NCI-H2081 (cell line): ENCODE data around the gene CSF2RB.

ENCODE experiments used
- DNase-seq, 2 experiments: peaks; one replicate each; lab custom pipeline; 2025; lab: John Stamatoyannopoulos, UW

CSF2RB gene

DNA sequence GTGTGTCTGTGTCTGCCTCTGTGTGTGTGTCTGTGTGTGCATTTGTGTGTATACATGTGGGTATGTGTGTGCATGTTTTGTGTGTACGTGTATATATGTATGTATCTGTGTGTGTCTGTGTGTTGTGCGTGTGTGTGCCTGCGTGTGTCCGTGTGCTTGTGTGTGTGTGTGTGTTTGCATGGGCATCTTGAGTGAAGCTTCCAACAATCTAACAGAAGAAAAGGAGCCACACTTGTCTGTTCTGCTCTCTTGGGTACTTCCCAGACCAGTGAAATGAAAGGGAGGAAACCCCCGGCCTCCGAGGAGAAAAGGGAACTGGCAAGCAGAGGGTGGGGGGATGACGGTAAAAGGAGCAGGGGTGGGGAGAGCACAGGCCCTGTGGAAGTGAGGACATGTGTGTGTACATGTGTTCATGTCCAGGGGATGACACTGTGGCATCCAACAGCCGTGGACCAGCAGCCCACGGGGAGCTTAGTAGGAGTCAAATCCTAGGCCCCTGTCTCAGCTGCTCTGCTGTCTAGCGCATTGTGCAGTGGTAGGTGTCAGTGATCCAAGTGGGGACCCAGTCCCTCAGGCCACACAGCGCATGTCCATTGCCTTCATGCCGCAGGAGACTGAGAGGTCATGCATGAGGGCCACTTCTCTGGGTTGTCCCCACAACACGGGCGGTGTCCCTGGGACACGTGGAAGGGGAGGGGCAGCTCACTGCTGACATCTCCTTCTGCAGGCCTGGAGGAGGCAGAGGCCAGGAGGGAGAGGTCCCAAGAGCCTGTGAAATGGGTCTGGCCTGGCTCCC lies 8.1 kb downstream of the CSF2RB start:
- DNase-seq = no peak

DNA sequence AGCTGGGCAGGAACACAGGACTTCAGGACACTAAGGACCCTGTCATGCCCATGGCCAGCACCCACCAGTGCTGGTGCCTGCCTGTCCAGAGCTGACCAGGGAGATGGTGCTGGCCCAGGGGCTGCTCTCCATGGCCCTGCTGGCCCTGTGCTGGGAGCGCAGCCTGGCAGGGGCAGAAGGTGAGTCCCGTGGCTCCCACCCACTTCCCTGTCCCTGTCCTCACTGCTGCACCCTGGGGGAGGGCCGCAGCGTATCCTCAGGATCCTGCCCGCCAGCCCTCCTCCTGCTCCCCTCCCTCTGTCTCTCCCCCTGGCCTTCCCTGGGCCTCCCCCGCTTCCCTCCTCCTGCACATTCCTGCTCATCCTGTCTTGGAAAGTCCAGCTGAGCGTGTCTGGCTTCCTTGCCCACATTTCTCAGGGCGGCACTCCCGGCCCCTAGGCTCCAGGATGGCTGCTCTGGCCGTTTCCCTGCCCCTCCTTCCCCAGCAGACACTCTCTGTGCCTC lies 8.7 kb downstream of the CSF2RB start:
- DNase-seq = no peak

DNA sequence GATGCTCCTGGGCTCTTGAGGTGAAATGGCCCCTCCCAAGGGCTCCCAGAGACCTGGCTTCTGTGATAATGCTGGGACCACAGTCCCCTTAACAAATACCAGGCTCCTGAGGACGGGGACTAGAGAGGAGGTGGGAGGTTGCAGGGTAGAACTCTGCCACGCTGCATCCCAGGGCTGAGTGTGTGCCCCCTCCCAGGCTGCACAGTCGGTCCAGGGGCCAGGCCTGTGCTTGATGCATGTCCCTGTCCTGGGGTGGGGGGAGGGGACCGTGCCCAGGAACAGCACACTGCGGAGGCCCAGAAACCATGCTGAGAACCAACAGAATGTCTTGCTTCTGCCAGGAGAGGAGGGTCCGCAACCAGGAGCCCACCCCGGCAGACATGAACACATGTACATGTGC lies 9.3 kb downstream of the CSF2RB start:
- no peak for DNase-seq

DNA sequence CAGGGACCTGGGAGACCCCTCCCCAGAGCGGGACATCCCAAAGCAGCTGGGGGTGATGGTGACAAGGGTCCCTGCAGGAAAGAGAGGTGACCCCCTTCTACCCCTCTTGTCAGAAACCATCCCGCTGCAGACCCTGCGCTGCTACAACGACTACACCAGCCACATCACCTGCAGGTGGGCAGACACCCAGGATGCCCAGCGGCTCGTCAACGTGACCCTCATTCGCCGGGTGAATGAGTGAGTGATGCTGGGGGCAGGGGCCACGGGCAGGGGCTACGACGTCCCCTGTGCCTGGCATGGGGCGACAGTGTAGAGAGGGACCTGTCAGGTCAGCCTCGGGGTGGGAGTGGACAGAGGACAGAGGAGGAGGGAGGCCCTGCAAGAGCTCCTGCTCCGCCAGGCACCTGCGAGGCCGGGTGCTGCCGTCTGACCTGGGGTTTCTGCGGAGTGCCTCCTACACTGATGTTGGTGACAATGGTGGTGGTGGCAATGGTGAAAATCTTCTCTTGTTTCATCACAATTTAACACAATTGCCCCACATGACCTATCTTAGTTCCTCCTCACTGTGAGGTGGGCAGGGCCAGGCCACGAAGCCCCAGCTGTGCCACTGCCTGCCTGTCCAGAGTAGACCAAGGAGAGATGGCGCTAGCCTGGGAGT lies 9.8 kb downstream of the CSF2RB start:
- no peak for DNase-seq

DNA sequence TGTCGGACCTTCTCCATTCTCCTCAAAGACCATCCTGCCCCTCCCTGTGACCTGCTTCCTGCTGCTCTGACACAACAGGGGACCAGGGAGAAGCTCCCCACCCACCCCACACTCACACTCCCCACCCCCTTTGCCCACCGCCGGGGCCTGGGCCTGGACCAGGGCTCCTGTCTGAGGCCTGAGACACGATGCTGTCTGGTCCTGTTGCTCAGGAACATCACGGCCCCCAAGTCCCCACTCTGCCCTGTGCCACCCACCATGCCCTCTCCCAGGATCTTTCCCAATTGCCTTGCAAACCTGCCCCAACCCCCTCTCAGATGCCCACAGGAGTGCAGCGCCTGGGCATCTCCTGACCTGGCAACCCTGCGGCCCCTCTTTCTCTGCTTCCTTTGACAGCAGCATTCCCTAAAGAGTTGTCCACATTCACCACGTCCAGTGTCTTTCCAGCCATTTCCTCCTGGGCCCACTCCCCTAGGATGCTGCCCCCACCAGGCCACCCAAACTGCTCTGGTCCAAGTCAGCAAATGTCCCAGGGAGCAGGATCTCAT lies 10.8 kb downstream of the CSF2RB start:
- DNase-seq = no peak

GRCh38 chr22:36925388-36926290 lies 12.2 kb downstream of the CSF2RB start:
- no peak for DNase-seq

DNA sequence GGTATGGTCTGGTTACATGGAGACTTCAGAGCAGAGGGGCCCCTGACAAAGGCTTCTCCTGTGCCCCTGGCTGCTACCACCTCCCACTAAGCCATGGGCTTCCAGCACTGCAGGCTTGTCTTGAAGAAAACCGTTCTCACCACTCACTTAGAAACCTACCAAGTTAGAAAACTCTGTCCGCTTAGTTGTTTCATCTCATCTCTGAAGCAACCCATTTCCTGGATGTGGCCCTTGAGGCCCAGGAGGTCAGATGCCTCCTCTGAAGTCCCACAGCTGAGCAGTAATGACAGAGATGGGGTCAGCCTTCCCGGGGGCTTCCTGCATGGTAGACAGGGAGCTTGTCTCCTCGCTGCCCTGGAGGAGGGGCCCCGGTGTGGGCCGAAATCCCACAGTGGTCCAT lies 12.9 kb downstream of the CSF2RB start:
- no peak for DNase-seq

DNA sequence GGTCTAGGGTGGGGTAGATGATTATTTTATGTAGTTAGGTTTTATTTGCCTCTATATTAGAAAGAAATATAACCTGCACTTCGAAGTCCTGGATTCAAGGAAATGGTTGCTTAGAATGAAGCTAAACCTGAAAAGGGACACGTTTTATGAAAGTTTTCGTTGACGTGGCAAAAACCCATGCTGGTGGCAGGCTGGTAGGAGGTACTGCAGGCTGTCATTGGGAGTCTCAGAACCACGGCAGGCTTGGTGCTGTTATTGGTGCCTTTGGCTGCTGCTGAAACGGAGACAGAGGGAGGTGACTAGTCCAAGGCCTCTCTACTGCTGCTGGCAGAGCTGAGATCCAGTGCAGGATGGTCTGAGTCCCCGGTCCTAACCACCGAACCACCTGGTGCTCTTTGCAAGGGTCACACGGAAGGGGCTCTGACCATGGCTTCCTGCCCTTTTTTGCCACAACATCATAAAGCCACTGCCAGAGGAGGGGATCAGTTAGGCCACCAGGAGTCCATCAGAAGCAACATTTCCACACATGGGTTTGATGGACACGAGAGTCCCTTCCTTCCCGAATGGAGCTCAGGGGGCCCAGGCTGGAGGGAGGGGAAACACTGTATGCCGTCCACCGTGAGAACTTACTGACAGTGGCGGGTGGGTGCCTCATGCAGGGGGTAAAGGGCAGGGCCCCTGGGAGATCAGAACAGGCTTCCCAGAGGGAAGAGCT lies 13.4 kb downstream of the CSF2RB start:
- DNase-seq = no peak

DNA sequence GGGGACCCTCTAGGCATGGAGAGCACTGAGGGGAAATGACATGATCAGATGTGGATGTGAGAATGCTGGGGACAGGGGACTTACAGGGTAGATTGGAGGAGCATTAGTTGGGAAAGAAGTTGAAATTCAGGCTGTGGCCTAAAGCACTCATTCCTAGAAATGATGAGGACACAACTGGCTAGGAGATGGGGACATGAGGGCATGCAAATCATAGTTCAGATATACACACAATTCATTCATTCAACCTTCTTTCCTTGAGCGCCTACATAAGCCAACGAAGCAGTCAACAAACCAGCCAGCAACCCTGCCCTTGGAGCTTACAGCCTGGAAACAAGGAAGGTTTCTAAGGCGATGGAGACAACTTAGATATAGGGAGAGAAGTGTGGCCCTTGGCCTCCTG lies 14.2 kb downstream of the CSF2RB start:
- DNase-seq = no peak

DNA sequence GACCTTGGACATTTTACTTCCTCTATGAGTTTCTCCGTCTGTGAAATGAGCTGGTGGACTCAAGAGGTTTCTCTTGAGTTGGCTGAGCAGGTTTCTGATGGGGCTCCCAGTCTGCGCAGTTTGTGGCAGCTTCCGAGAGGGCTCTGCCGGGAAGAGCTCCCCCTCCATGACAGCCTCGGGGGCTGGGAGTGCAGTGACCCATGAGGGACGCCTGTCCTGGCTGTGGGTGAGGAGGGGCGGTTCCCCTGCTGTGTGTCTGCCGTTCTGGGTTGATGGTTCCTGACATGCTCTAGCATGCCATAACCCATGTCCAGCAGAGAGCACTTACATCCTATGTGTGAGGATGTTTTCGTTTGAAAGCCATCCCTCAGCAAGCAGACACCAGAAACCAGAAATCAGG lies 14.8 kb downstream of the CSF2RB start:
- no peak for DNase-seq

DNA sequence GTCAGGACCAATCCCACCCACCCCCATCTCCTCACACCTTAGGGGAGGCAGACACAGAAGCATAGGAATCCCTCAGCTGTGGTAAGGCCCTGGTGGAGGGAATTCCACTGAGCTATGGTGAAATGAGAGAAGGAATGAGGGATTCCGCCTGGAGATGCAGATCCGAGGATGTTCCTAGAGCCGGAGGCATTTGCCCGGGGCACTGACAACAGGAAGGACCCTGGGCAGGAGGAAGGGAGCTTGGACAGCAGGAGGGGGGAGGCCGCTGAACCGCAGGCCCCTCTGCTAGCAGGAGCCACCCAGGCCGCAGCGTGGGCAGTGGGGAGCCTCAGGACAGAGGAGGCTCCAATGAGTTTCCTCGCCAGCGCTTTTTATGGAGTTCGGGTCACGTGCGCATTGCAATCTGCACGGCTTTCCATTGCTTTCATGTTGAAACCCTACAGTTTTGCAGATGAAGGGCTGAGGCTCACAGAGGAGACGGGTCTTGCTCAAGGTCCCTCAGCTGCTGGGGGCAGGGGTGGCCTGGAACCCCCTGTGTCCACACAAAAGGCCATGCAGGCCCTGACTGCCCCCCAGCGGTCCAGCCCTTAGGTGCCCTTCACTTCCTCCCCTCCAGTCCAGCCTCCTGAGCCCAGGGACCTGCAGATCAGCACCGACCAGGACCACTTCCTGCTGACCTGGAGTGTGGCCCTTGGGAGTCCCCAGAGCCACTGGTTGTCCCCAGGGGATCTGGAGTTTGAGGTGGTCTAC lies 15.5 kb downstream of the CSF2RB start:
- DNase-seq = no peak

GRCh38 chr22:36929621-36930020 lies 16.2 kb downstream of the CSF2RB start:
- no peak for DNase-seq

DNA sequence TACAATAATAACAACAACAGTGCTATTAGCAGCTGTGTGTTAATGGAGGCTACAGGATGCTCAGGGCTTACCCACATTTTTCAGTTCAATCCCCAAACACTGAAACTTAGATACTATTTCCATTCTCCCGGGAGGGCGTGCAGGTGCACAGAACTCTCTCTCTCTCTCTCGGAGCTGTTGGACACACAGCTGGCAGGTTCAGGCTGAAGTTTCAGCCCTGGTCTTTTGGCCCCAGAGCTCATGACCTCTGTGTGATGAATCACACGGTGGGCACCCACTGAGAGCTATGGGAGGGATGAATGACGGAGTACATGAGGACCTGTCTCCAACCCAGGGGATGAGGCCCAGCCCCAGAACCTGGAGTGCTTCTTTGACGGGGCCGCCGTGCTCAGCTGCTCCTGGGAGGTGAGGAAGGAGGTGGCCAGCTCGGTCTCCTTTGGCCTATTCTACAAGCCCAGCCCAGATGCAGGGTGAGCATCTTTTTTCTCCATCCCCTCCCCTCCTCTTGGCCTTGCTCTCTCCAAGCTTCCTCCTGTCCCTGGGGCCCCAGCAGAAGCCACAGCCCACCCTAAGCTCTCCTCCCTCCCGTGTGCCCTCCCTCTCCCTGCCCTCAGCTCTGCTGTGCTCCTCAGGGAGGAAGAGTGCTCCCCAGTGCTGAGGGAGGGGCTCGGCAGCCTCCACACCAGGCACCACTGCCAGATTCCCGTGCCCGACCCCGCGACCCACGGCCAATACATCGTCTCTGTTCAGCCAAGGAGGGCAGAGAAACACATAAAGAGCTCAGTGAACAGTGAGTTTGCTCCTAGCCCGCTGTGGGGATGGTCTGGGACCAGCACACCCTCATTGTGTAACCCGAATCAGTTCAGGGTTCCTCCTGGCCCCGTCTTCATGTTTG lies 16.9 kb downstream of the CSF2RB start:
- no peak for DNase-seq

DNA sequence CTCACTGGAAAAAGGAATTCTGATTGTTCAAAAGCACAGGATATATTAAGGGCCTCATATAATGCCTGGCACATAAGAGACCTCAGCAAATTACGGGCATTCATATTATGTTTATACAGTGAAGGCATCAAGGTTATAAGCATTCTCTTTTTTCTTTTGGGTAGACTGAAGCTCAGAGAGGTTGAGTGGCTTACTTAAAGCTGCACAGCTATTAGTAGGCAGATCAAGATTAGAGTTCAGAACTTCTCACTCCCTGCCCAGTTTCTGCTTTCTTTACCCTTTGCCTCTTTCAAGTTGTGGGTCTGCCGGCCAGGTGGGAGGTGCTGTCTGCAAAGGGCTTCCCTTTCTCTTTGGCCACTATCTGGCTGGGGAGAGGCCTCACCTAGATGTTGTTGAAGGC lies 18.0 kb downstream of the CSF2RB start:
- DNase-seq = no peak

DNA sequence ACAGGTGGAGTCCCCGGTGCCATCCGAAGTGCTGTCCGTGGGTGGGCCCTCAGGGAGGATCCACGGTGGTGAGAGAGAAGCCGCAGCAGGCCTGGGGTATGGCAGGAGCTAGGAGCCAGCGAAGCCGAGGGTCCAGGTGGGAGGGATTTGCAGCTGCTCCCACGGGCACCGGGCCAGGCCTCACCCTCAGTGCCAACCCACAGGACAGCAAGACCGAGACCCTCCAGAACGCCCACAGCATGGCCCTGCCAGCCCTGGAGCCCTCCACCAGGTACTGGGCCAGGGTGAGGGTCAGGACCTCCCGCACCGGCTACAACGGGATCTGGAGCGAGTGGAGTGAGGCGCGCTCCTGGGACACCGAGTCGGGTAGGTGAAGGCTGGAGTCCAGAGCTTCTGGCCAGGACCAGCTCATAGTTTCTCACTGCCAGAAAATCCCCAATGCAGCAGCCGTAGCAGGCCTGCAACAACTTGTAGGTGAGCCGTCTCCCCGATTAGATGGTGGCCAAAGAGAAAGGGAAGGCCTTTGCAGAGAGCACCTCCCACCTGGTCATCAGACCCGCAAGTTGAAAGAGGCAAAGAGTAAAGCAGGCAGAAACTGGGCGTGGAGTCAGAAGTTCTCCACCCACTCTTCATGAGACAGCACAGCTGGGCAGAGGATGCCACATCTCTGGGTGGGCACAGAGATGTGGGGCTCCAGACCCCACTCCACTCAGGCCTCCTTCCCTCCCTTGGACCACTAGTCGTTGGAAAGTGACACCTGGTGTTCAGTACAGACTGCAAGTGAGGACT lies 20.4 kb downstream of the CSF2RB start:
- no peak for DNase-seq

- no peak for DNase-seq
Measured at GRCh38 chr22:36934418-36935312, 21.2 kb downstream of the CSF2RB start.

DNA sequence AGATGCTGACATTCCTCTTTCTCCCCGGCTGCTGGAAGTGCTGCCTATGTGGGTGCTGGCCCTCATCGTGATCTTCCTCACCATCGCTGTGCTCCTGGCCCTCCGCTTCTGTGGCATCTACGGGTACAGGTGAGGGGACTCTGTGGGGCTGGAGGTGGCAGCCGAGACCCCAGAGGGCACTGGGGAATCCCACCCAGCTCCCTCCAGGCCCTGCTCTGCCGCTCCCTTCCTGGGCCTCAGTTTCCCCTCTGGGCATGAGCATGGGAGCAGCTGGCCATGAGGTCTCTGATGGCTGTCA lies 21.8 kb downstream of the CSF2RB start:
- no peak for DNase-seq

DNA sequence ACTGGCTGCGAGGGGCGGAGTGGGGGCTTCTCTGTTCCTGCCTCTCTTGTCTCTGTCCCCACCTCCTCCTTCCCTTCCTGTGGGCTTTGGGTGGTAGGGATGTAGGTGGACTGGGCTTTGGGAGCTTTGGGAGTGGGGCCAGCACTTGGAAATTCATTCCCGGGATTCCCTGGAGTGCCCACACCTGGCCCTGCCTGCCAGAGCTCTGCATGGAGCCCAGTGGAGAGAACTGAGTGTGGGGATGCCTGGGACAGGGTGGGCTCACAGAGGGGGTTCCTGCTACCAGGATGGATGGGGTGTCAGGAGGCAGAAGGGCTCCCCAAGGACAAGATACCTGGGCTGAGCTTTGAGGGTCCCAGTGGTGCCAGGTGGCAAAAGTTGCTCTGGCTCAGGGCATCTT lies 22.3 kb downstream of the CSF2RB start:
- no peak for DNase-seq
